Hepatocyte (in vitro differentiated cells): ENCODE measurements around the gene DCPS.

ENCODE experiments used
- EZH2 ChIP-seq: fragments of 200-600 bp; sonication (generic); IDR thresholded peaks from 2 replicates; pipeline ENCODE4 v1.6.1; 2016; ENCODE audit warnings: antibody characterized with exemption, mild to moderate bottlenecking, borderline replicate concordance
- EZH2phosphoT487 ChIP-seq: fragments of 200-600 bp; sonication (generic); IDR thresholded peaks from one replicate; pipeline ENCODE4 v1.6.1; 2018; ENCODE audit warnings: antibody characterized with exemption, mild to moderate bottlenecking, low read depth, moderate library complexity; ENCODE audit not compliant: unreplicated experiment, severe bottlenecking
- TF ChIP-seq, protein P1 (sequence below): fragments of 200-600 bp; sonication (generic); IDR thresholded peaks from 2 replicates; pipeline ENCODE4 v1.5.1; 2016; ENCODE audit warnings: antibody characterized with exemption, mild to moderate bottlenecking; ENCODE audit not compliant: poor library complexity

DNA sequence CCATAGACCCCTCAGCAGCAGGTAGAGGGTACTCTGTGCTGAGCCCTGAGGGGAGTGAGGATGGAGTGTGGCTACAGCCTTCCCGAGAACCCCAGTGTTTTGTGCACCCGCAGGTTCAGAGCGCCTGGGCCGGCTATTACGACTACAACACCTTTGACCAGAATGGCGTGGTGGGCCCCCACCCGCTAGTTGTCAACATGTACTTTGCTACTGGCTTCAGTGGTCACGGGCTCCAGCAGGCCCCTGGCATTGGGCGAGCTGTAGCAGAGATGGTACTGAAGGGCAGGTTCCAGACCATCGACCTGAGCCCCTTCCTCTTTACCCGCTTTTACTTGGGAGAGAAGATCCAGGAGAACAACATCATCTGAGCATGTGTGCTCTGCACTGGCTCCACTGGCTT, 26.5 kb upstream of the DCPS start:
- TF ChIP-seq, protein P1, sequence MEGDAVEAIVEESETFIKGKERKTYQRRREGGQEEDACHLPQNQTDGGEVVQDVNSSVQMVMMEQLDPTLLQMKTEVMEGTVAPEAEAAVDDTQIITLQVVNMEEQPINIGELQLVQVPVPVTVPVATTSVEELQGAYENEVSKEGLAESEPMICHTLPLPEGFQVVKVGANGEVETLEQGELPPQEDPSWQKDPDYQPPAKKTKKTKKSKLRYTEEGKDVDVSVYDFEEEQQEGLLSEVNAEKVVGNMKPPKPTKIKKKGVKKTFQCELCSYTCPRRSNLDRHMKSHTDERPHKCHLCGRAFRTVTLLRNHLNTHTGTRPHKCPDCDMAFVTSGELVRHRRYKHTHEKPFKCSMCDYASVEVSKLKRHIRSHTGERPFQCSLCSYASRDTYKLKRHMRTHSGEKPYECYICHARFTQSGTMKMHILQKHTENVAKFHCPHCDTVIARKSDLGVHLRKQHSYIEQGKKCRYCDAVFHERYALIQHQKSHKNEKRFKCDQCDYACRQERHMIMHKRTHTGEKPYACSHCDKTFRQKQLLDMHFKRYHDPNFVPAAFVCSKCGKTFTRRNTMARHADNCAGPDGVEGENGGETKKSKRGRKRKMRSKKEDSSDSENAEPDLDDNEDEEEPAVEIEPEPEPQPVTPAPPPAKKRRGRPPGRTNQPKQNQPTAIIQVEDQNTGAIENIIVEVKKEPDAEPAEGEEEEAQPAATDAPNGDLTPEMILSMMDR, result no peak
- TF ChIP-seq EZH2, result no peak
- TF ChIP-seq EZH2phosphoT487, result no peak
